NT2/D1 (cell line): ENCODE data around the gene DOCK11.

Experiments
- YY1 ChIP-seq: IDR thresholded peaks from 2 replicates; pipeline ENCODE4 v1.6.1; 2011; ENCODE audit not compliant: insufficient read length, insufficient read depth
- ZNF274 ChIP-seq: IDR thresholded peaks from 2 replicates; pipeline ENCODE4 v1.6.1; 2011; ENCODE audit warnings: mild to moderate bottlenecking, low read depth, low read length

DNA sequence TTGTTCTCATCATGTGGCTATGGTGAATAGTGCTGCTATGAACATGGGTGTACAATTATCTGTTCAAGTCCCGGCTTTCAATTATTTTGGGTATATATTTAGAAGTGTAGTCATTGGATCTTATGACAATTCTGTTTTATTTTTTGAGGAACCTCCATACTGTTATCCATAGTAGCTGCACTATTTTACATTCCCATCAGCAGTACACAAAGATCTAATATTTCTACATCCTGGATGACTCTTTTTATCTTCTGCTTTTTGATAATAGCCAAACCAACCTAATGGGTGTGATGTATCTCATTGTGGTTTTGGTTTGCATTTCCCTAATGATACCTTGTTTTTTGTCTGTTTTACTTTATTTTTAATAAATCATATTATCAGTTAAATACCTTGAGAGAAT lies 218.9 kb downstream of the DOCK11 start:
- no peak for TF ChIP-seq YY1
- TF ChIP-seq ZNF274 = no peak
